ENCODE data around the gene NRXN2.

Gene NRXN2

DNA sequence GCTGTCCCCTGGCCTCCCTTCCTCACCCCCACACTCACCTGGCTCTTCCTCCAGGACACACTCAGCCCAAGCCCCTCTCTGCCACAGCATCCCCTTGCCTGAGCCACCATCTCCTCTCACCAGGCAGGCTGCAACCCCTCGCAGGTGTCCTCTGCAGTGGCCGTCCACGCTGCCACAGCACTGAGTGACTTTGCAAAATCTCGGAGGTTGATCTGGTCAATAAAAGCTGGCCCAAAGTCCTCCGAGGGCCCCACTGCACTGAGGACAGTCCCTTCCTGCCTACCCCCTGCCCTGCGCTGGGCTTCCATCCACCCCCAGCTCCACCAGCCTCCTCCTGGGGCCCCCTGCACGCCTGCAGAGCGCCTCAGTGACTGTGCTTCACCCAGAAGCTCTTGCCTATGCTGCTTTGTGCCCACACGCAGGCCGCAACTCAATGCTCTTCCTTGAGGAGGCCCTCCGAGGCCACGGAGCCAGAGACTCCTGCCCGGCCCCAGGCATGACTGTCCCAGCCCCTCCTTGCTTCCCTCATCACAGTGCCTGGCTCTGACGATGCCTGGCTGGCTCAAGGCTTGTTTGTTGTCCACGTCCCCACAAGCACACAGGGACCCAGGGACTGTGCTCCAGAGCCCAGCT is 162.7 kb downstream of the NRXN2 start:
- no peak for DNase-seq

DNA sequence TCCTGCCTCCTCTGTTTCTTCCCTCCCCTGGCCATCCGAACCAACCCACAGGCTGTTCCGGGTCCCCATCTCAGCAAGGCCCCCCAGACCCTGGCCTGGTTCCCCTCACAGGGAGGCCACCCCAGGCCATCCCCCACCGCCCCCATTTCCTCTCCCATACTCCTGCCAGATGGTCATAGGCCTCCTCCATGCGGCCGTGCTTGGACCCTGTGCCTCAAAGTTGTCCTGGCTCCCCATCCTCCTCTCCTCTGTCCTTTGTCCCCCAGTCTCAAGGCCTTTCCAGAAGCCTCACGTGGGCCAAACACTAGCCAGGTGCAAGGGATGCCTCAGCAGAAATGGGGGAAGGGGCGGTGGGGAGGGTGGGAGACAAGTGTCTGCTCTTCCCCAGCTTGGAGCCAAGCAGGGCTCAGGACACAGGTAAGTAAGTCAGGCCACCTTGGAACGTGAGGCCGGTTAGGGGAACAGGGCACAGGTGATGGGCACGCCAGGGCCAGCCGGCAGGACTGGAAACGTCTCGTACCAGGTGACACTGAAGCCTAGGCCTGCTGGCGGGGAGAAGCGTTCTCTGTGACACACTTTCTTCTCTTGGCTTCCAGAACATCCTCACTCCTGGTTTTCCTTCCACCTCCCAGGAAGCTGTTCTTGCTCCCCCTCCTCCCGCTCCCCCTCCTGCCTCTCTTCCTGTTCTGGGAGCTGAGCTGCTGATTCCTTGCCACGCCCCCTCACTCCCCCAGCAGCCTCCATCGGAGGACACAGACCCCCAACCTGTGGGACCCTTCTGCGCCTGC is 163.5 kb downstream of the NRXN2 start:
- DNase-seq, result no peak

DNA sequence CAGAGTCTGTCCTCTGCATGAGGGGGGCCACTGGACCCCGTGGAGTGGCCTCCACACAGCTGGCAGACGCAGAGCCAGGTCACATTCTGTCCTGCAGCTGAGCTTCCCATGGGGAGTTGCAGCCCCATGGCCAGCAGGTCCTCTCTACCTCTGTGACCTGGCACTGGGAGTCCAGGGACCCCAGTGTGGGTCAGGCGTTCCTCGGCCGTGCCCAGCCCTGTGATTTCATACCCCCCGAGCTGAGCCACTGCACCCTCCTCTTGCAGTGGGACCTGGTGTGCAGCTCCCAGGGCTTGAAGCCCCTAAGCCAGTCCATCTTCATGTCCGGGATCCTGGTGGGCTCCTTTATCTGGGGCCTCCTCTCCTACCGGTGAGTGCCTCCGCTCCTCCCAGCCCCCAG is 164.1 kb downstream of the NRXN2 start:
- no peak for DNase-seq

- no peak for DNase-seq
Measured at GRCh38 chr11:64558065-64558745, 164.8 kb downstream of the NRXN2 start.

- no peak for DNase-seq
Measured at GRCh38 chr11:64556721-64557250, 166.2 kb downstream of the NRXN2 start.

Data from activated CD4-positive, alpha-beta T cell treated with anti-CD3 and anti-CD28 coated beads for 48 hours (primary cell).